GM21526 (cell line): Measurements from ENCODE around the gene TTLL9.

Experiments
- ATAC-seq: cut with Tn5 transposase; IDR thresholded peaks from one replicate; pipeline ENCODE4 v1.9.1; 2021; ENCODE audit warnings: moderate library complexity; ENCODE audit not compliant: unreplicated experiment, low FRiP score

TTLL9 gene

DNA sequence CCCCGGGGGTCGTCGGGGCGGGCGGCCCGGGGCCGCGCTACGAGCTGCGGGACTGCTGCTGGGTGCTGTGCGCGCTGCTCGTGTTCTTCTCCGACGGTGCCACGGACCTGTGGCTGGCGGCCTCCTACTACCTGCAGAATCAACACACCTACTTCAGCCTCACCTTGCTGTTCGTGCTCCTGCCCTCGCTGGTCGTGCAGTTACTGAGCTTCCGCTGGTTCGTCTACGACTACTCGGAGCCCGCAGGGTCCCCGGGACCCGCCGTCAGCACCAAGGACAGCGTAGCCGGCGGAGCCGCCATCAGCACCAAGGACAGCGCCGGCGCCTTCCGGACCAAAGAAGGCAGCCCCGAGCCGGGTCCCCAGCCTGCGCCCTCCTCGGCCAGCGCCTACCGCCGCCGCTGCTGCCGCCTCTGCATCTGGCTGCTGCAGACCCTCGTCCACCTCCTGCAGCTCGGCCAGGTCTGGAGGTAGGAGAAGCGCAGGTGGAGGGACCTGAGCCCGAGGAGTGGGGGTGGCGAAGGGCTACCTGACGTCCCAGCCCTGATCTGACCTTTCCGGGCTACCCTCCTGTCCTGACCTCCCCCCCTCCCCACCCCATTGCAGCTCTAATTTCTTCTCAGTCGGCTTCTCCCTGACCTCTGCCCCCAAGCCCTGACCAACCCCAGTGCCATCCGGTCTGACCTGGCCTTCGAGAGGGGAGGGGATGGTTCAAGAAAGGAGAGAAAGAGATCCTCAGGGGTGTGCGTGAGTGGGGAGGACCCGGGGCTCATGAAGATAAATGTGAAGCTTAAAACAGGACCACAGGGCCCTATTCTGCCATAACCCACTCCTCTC is 98.1 kb downstream of the TTLL9 start:
- ATAC-seq = no peak

DNA sequence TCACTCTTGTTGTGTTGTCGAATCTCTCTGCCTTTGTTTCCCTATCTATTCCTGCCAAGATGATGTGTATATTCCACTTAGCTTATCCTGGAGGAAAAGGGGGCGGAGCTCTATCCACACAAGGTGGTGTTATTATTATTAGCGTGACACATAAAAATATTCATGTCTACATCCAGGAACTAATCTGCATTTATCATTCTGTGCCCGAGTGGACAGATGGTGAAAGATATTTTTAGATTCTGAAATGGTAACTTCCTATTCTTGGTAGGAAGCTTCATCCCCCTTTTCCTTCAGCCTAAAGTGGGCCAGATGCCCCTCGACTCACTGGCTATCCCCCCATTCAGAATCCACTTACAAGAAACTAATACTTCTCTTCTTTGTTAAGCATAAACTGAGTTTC is 99.6 kb downstream of the TTLL9 start:
- no peak for ATAC-seq

DNA sequence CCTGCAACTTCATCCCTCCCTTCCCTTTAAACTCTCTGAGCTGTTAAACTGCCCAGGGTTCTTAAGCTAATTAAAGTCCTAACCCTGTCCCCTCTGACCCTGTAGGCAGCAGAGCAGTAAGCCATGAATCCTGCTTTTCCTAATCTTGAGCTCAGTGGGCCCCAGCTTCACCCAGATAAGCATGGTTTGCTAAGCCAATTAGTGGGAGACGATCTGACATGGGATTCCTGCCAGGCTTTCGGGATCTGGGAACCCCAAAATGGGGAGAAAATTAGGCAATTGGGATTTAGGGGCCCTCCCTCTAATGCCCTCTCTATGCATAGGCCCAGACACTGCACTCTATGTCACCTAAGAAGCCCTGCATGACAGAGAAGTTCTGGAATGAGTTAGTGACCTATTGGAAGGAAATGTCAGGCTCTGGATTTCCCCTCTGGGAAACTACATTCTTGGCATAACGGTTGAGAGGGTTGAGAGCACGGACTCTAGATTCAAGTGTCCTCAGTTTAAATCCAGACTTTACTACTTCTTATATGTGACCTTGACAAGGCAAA is 102.1 kb downstream of the TTLL9 start:
- ATAC-seq = no peak

DNA sequence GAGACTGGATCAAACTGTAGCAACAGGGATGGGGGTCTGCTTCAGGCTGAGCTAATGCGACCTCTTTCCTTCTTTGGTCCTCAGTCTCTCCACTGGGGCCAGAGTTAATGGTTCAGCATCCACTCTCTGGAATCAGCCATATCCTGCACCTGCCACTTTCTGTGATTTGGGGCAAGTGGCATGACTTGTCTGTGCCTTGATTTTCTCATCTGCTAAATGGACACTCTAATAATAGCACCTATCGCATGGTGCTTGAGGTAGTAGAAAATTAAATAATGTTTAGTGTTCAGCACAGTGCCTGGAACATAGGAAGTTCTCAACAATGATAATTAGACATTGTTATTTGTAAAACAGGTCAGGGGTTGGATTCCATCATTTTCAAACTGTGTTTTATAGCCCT is 103.9 kb downstream of the TTLL9 start:
- ATAC-seq = no peak

DNA sequence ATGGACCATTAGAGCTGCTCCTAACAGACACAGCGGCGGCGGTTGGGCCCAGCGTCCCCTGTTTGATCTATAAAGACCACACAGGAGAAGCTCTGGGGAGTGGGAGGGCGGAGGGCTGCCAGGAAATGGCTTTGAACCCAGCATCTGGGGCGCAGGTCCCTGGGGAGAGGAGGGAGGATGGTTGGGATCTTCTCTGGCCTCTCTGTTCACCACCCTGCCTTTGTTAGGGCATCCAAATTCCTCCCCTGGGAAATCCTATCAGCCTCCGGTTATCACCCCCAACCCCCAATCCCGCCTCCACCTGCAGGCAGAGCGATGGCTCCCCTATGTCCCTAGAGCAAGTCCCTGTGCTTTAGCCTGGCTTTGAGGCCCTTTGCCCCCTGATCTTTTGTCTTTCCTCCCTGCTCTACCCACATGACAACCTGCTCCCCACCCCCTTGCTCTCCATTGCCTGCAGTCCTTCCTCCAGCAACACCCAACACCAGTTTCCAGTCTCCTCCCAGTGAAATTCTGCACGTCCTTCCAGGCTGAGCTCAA is 104.6 kb downstream of the TTLL9 start:
- no peak for ATAC-seq

DNA sequence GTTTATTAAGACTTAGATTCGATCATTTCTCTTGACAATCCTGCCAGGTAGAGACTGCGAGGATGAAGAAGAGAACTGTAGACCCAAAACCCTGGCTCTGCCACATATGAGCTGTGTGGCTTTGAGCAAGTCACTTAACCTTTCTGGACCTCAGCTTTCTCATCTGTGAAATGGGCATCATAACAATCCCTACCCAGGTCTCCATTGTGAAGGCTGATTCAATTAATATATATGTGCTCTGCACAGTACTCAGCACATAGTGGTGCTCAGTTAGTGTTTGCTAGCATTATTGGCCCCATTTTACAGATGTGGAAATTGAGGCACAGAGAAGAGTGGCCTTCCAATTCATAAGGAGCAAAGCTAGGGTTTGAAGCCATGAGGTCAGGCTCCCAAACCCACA is 105.4 kb downstream of the TTLL9 start:
- ATAC-seq = no peak

DNA sequence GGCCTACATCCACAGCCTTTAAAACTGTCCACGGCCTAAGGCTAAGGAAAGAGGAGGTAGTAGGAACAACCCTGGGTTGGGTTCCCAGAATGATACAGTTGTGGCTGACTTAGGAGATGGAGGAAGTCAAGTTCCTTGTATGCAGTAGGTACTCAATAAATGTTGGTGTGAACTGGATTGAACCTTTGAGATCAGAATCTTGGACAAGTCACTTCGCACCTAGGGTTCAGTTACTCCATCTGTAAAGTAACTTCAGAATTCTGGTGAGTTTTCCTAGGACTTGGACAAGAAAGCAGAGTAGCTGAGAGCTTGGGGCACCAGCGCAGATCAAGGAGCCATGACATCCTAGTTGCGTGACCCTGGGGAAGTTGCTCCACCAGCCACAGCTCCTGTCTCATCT is 106.6 kb downstream of the TTLL9 start:
- ATAC-seq = no peak

DNA sequence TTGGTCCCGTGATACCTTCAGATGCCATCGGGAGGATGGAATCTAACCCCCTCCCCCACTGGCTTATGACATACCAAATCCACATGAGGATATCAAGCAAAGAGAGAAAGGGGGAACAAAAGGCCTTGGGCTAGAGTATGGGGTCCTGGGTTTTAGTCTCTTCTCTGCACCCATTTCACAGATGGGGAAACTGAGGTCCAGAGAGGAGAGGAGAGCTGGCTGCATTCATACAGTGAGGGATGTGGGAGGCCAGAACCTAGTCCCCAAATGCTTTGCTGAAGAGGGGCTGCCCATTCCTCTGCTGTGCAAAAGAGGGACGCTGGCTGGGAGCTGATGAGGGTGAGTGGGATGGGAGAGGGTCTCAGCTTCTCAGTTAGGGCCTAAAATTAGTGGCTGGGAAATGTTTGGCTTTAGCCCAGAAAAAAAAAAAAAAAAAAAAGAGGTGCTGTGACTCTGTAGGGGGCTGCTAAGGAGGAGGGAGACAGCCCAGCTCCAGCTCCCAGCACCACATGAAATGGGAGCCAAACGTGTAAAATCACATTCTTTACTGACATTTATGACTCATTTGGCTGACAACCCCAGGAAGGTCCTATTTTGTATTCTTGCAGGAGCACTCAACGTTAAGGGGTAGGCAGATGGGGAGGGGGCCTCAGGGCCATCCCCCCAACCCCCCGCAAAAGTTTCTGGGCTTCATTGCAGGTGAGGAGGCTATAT is 109.4 kb downstream of the TTLL9 start:
- no peak for ATAC-seq

DNA sequence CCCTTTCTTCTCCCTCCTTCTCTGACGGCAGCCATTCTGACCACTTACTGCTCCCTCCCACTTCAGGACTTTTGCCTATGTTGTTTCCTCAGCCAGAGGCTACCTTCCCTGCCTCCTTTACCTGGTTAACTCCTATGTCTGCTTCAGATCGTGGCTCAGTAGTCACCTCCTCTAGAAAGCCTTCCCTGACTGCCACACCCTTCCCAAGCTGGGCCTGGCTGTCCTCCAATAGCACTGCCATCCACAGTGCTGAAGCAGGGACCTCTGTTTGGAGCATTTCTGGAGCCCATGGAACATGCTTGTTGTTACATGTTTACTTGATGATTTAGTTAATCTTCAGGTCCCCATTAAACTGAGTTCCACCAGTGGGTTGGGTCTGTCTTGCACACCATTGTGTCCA is 111.3 kb downstream of the TTLL9 start:
- ATAC-seq = no peak

DNA sequence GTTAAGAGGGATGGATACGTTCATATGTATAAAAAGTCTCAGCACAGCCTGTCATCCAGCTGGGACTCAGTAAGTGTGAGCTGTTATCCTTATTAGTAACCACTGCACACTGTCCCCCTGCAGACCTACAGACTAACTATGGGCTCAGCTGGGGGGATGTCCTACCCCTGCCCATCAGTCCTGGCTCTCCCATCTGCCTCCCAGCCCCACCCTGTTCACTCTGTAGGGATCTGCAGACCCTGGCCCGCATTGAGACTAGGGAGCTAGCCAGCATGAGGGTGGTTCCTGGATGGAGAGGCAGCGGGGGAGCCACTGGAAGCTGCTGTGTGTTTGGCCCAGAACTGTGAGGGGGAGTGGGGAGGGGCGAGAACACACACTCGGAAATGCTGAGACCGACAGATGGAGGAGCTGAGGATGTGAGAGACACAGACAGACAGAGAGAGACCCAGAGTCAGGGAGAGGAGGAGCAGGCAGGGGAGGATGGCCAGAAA is 114.6 kb downstream of the TTLL9 start:
- no peak for ATAC-seq

DNA sequence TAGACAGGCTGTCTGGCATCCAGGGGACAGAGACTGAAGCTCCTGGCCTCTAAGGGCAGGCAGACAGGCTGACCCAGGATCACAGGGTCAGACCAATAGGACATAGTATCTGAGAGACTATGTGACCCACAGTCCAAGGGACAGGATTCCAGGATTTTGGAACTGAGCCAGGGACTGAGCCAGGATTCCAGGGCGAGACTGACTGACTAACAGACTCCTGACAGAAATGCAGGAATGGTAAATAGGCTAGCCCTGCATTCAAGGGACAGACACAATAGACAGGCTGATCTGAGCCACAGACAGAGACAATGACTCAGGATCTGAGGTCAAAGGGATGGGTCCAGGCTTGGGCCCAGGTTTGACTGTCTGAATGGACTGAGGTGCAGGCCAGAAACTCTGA is 117.3 kb downstream of the TTLL9 start:
- ATAC-seq = no peak

DNA sequence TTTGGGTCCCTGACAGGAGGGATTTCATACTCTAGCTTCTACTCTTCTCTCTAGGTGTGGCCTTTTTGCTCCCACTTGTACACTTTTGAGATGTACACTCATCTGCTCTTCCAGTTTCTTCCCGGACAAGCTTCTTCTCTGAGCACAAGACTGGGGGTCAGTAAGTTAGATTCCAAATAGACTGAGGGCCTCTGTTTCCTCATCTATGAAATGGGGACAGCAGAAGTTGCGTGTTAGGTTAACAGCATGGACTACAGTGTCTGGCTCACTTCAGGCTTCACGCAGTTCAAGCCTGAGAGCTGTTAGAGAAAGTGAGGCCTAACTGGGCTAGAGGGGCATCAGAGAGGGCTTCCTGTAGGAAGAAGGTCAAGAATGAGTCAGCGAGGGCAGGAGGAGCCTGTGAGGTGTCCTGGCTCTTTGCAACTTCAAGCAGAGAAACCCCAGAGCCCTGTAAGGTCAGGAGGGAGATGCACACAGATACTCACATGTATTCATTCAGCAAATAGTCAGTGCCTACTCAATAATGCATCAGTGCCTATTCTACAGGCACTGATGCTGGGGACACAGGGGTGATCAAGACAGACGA is 118.1 kb downstream of the TTLL9 start:
- ATAC-seq = no peak

DNA sequence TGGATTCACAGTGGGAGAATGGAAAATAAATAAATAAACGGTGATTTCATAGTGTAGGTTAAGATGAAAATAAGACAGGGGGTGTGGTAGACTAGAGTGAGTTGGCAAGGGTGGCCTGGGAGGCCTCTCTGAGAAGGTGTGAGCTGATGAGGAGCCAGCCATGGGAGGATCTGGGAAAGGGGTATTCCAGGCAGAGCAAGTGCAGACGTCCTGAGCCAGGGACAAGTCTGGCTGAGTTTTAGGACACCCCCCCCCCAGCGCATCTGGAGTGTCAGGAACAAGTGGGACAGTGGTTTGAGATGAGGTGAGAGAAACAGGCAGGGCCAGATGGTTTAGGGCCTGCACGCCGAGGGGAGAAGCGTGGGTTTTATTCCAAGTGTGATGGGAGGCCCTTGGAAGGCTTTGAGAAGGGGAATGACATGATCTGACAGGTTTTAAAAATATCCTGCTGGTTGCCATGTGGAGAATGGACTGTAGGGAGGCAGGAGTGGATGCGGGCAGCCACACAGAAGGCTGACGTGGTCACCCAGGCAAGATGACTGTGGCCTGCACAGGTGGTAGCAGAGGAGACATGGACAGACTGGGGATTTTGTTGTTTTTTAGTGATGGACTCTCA is 118.7 kb downstream of the TTLL9 start:
- no peak for ATAC-seq

DNA sequence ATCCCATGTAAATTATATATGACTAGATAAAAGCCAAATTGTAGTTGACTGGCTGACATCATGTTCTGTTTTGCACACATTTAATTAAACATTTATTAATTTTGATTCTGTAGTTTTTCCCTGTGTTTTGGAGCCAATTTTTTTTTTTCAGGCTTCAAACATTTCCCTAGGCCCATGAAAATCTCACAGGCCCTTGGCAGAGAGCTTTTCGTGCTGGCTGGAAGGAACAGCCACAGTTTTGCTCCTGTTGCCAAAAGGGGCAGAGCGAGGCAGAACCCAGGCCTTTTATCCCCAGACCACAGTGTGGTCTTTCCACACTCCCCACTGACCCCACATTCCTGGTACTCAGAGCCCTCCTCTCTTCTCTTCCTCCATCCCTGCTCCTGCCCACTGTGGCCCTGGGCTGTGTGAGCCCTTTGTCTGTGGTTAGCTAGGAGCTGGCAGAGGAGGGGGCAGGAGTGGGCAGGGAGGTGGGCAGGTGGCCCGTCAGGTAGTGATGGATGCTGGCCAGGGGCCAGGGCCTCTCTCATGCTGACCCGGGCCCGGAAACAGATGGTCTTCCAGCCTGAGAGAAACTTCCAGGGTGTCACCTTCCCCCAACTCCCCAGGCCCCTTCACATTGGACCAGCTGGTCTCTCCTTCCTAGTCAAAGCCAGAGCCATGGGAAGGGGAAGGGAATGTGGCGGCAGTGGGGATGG is 120.4 kb downstream of the TTLL9 start:
- ATAC-seq = no peak

DNA sequence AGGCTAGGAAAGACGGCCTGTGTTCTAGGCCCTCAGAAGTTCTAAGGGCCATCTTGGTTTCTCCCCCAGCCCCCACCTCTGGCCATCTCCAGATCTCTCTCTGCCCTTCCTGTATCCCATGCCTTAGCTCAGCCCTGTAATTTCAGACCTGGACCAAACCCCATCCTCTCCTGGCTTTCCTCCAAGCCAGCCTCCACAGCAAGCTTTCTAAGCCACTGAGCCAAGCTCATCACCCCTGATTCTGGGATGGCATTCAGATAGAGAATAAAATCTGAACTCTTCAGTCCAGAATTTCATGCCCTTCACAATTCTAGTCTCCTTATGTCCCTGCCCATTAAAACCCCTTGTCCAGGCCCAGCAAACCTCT is 120.9 kb downstream of the TTLL9 start:
- no peak for ATAC-seq

DNA sequence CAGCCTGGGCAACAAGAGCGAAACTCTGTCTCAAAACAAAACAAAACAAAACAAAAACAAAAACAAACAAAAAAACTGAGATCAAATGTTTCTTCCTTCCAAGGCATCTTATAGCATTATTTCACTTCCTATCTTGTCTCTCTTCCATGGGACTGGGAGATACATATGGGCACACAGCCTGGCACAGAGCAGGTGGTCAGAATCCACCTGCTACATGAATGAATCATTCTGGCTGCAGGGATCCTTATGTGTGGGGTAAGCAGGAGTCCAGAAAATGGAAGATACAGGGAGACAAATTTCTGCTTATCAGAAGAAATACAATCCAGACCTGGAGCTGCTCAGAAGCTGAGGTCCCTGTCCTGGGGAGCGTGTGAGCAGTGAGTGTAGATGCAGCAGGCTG is 121.7 kb downstream of the TTLL9 start:
- no peak for ATAC-seq
